ENCODE results near the gene SORCS2.

SORCS2 gene

DNA sequence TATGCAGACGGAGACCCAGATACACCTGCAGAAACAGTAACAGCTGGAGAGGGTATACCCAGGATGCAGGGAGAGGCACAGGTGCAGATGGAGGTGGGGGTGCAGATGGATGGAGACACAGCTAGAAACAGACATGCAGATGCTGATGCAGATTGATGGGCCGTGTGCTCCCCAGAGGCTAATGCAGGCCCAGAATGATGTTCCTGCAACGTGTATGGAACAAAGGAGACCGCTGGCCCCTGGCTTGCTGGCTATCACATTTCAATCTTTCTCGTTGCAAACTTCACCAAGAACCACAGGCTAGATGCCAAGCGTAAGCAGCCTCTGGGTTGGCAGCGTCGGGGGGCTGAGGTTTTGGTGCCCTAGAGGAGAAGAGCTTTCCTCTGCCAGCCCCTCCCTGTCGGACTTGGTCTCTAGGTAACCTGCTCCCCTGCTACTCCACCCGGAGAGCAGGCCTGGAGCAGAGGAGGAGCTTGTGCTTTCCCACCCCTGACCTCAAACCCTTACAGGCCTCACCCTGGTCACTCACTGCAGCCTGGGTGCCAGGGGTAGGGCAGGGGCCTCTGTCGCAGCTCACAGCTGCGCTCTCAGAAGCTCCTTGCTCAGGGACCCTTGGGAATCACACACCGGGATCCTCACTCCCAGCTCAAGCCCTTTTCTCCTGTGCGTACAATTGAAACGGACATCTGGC lies 311.4 kb downstream of the SORCS2 start:
- DNase-seq (ENCODE audit: low read depth, low spot score): peak; percentile 12

DNA sequence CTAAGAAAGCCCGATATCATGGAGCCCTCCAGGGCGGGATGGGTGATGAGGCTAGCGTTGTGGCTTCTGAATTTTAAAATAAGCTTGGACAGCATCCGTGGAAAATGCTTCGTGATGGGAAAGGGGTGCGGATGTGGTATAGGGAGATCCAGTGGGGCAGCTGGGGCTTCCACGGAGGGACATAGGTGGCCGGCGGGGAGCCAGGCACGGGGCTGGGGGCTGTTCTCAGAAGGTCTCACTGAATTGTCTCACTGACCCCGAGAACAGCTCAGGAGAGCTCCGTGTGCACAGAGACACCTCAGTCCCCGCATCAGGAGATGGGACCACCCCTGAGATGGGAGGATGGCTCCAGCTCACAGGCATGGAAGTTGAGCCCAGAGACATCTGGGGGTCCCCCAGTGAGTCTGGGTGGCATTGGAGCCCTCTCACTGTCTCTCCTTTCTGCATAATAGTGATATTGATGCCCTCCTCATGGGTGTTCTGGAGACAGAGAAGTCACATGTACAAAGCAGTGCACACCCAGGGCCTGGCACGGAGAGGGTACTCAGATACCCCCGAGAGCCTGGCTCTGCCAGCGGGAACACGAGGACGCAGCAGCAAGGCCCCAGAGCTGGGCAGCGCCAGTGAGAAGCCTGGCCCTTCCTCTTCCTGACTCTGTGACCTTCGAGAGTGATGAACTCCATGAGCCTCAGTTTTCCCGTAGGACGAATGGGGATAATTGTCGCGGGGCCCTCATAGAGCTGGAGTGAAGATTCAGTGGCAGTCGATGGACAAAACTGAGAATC lies 313.0 kb downstream of the SORCS2 start:
- no peak for DNase-seq (ENCODE audit: low read depth, low spot score)

DNA sequence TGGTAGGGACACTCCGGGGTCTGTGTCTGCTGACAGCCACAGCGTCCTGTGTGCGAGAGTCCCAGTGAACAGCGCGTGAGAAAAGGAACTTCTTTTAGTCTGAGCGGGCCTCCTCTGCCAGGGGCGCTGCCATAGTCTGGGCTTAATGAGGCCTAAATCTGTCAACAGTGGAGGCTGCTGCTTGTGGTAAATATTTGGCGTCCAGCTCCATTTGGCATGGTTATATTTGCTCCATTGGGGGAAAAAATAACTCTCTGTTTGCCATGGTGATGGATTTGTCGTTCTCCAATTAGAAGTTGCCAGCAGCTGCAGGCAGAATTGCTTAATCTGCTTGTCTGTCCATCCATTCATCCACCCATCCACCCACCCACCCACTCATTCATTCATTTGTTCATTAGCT lies 313.8 kb downstream of the SORCS2 start:
- DNase-seq (ENCODE audit: low read depth, low spot score): peak; percentile 91

DNA sequence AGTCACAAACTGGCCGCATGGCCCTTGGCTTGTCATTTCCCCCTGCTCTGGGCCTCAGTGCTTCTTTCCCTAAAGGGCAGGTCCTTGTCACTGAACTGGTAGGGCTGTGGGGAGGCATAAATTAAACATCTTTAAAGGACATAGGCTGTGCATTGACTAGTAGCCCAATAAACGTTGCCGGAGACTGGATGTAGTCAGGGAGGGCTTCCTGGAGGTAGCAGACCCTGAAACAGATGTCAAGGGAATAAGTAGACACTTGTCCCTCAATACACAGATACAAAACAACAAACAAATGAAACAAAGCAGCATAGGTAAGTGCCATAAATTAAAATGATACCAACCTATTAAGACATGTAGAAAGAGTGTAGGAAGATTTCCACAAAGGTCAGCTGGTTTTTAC lies 314.2 kb downstream of the SORCS2 start:
- DNase-seq (ENCODE audit: low read depth, low spot score): no peak

DNA sequence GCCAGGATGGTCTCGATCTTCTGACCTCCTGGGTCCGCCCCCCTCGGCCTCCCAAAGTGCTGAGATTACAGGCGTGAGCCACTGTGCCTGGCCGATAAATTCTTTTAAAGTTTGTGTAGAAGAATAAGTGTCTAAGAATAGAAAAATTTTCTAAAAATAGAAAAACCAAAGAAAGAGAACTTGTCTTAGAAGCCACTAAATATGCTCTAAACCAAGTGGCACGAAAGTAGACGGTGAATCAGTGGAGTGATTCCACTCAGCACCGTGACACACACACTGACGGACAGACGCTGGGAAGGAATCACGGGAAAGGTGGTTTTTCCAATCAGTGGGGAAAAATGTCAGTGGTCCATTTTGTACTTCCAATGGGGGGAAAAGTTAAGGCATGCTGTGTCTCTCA lies 315.0 kb downstream of the SORCS2 start:
- DNase-seq (ENCODE audit: low read depth, low spot score): no peak

DNA sequence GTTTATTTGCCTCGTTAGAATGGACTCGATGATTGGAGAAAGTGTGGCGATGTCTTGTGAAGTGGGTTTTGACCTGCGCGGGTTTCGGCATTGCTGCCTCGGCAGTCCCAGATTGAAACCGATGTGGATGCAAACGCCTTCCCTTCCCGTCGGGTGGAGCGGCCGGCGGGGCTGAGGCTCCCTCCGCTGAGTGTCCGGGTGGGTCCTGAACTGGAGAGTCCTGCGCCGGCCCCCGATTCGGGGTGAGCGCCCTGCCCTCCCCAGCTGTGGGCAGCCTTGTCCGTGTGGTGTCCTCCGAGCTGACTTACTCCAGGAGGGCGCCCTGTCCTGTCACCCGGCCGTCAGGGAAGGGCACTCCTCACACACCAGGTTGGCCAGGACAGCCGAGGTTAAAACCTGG lies 317.7 kb downstream of the SORCS2 start:
- no peak for DNase-seq (ENCODE audit: low read depth, low spot score)

DNA sequence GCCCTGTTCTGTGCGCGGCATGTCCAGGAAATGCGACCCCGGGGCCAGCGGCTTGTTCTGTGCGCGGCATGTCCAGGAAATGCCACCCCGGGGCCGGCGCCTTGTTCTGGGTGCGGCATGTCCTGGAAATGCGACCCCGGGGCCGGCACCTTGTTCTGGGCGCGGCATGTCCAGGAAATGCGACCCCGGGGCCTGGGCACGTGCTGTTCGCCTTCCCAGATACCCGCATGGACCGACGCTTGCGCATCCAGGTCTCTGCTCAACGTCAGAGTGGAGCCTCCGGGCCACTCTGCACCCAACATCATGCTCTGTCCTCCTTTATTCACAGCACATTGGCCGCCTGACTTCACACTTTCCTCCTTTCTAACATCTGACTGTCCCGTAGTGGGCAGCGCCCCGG lies 318.2 kb downstream of the SORCS2 start:
- DNase-seq (ENCODE audit: low read depth, low spot score): no peak

DNA sequence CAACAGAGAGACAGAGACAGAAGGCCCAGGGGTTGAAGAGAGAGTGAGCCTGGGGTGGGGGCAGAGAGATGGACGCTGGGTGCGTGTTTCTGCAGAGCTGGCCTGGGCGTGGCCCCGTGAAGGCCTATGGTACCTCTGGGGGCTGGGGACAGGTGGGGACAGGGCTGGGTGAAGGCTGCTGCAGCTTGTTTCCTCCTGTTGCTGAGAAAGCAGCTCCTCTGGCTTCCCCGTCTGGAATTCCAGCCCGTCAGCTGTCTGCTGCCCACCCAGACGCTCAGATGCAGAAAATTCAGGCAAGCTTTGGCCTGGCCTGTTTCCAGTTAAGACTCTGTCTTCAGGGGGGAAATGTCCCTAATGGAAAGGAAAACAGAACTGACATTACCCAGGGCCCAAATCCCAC lies 319.2 kb downstream of the SORCS2 start:
- no peak for DNase-seq (ENCODE audit: low read depth, low spot score)

DNA sequence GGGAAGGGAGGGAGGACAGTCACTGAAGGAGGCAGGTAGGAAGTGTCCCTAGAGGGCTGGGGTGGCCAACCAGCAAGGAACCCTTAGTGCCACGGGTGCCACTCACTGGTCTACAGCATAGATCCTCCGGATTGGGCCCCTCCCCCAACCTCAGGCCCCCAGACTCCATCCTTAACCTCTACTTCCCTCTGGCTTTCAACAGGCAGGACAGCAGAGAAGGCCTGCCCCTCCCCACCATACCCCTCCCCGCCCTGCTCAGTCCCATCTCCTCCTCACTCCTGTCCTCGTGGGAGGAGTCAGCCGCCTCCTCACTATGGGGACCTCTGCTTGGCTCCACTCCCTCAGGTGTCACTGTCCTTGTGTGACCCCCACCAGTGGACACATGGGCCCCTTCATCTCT lies 320.1 kb downstream of the SORCS2 start:
- no peak for DNase-seq (ENCODE audit: low read depth, low spot score)

DNA sequence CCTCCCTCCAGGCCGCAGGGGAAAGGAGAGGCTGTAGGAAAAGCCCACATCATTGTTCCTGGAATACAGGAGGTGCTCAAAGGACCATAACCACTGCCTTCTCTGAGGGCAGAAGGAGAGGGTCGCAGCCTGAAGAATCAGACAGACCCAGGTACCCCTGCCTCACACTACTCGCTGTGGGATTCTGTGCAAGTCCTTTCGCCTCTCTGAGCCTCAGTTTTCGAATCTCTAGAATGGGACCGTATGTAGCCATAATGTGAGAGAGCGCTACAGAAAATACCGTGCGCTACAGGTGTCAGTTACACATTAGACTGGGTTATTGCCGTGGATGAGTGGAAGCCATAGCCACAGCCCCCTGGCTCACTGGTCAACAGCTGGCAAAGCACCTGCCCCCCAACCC lies 320.6 kb downstream of the SORCS2 start:
- DNase-seq (ENCODE audit: low read depth, low spot score): no peak

DNA sequence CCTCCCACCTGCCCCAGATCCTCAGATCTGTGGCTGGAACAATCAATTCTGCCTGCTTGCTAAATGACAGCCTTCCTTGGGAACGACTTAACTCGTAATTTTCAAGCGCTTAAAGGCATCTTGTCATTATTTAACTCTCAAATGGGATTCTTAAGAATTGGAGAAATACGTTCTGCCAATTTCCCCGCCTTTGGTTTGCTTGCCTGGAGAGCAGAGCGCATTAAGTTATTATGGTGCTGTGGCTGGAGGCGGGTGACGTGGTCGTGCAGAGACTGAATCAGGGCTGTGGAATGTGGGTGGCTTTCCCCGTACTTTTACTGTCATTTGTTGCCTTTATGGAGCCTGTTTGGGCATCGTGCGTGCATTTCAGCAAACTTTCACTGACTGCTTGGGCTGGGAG lies 321.3 kb downstream of the SORCS2 start:
- peak; percentile 88 for DNase-seq (ENCODE audit: low read depth, low spot score)

DNA sequence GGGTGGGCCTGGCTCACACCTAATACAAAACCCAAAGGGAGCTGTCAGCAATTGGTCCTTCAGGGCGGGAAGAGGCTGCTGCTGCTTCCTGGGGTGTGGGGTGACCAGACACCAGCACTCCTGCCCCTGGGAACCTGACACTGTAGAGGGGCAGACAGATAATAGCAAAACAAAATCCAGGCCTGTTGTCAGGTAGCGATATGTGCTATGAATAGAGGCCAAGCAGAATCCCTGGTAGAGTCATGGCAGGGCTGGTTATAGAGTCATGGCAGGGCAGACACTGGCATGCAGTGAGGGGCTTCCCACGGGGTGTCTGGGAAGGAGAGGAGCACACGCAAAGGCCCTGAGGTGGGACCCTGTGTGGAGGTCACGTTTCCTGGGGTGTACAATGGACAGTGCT lies 321.9 kb downstream of the SORCS2 start:
- no peak for DNase-seq (ENCODE audit: low read depth, low spot score)

DNA sequence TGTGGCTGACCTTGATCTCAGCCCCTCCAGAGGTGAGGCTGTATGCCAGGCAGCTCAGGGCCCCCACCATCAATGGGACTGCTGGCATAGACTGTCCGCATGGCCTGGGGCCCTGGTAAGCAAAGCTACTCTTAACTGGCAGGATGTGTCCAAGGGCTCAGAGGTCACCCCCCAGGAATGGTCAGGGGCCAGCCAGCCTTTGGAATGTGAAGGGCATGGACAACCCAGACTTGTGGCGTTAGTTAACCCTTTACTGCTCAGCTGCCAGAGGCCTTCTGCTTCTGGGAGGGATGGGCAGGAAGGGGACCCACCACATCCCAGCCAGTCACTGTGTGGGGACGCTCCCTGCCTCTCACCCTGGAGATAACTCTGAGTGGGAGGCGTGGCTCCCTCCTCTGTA lies 322.5 kb downstream of the SORCS2 start:
- DNase-seq (ENCODE audit: low read depth, low spot score): no peak

DNA sequence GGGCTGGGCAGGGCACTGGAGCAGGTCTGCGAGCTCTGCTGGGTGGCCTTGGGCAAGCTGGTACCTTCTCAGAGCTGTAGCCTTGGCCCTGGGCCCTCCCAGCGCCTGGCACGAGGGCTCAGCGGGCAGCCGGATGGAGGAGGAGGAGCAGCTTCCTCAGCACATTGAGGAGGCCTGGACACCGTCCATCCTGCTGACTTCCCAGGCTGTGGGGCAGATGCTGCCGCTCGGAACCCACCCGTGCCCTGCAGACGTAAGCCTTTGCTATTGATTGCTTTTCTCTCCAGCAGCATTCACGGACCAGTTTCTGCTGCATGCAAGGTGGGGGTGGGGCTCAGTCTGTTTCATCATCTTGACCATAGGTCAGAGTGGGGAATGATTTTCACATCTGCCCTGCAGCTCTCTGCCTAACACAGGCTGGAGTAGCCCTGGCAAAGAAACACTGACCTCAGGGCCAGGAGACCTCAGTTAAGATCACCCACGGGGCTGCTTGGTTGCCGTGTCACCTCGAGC lies 323.1 kb downstream of the SORCS2 start:
- DNase-seq (ENCODE audit: low read depth, low spot score): no peak

DNA sequence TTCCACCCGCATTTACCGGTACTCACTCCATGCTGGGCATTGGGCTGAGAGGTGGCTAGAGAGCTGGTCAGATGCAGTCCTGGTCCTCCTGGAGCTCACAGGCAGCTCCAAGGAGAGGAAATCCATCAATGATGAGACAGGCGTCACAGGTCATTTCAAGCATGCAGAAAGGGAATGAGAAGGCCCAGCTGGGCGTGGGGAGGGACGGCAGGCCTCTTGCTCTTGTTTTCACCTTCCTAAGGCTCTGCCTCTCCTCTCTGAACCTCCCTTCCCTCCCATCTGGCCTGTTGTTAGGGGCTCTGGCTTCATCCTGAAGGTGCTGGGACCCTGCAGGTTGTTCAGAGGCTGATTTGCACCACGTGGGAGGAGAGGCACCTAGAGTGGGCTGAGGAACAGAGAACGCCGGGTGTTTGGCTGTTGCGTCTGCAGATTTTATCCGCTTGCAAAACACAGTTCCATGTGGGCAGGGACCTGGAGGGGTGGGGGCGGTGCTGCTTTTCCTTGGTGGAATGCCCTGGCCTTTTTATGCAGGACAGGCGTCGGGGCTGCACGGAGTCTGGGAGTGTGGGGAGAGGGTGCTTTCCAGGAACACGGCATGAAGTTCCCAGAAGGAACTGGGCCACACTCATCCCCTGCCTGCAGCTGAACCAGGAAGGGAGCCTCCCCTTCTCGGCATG lies 323.9 kb downstream of the SORCS2 start:
- no peak for DNase-seq (ENCODE audit: low read depth, low spot score)

DNA sequence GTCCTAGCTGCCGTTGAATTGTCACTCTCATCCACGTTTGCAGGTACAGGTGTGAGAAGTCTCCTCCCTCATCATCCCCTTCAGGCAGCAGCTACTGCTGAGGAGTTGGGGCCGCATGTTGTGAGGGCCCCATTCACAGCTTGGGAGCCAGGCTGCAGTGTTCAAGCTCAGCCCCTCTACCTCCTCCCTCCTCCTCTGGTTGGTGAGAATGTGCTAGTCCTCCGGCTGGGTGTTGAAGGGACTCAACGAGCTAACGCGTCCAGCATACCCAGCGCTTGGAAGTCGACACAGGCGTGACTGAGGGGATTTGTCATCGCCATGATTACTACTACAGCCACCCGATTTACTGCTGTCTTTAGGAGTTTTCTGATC lies 324.4 kb downstream of the SORCS2 start:
- DNase-seq (ENCODE audit: low read depth, low spot score): no peak

DNA sequence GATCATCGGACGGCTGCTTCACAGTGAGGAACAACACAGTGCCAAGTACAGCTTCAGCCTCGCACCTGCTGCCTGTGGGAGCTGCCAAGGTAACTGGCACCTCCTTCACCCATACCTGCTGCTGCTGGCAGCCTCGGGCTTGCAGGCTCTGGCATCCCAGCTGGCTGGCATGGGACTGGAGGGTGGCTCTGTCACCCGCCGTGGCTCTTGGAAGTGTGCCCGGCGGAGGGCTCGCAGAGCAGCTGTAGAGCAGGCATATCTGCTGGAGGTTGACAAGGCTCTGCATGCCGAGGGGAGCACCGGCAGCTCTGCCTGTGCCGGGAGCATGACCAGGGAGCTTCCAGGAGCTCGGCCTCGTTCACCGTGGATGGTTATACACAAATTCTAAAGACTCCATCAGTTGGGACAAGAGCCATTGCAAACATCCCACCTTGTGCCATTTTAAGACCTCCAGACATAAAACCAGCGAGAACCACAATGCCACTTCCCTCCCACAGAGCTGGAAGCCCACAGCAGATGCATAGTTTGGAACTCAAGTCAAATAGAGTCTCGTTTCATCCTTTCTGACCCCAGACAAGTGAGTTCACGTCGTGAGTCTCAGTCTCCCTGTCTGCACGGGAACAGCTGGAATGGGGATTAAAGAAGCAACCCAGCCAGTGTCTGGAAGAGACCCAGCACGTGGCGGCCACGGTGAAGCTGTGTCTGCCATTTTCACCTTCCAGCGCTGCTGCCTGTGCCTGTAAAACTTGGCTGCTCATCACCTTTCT lies 326.7 kb downstream of the SORCS2 start:
- no peak for DNase-seq (ENCODE audit: low read depth, low spot score)

DNA sequence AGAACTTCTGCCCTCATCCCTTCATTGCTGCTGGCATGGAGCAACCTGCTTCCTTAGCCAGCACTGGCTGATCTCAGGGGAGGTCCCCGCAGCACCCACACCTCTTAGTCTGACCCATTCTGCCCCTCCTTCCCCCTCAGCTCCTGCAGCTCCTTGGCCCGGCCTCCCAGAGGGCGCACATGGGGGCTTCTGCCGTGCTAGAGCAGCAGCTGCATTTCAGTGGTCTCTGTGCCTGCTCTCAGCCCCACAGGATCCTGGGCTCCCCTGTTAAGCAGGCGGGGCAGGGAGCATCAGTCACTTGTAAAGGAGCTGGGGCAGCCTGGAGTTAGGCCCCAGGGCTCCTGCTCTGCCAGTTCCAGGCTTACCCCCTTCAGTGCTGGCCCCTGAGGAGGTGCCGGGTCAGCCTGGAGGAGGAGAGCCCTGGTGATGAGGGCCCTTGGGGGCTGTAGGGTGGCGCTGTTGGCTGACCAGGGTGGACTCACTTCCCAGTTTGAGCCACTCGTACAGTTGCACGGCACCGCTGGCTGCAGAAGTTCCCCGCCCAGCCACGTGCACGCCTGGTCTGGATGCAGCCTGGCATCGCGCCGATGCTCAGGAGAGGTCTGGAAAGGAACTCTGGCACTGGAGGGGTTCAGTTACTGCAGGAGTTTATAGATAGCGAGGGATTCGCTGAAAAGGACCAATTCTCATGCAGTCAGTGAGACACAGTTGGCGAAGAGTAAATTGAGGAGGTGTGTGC lies 327.5 kb downstream of the SORCS2 start:
- no peak for DNase-seq (ENCODE audit: low read depth, low spot score)

DNA sequence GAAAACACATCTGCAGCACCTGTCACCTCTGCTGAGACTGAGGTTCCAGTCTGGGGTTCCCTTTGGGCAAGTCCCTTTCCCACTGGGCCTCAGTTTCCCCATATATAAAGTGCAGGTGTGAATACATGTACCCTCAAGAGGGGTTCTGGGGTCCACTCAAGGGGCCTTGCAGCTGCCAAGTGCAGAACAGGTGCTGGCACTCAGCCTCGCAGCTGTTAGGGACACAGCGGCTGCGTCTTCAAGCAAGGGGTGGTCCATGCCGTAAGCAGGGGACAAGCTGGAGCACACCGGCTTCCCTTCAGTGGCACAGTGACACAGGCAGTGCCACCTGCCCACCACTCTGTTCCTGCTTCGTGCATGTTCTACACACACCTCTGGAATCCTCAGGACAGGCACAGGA lies 329.3 kb downstream of the SORCS2 start:
- no peak for DNase-seq (ENCODE audit: low read depth, low spot score)

DNA sequence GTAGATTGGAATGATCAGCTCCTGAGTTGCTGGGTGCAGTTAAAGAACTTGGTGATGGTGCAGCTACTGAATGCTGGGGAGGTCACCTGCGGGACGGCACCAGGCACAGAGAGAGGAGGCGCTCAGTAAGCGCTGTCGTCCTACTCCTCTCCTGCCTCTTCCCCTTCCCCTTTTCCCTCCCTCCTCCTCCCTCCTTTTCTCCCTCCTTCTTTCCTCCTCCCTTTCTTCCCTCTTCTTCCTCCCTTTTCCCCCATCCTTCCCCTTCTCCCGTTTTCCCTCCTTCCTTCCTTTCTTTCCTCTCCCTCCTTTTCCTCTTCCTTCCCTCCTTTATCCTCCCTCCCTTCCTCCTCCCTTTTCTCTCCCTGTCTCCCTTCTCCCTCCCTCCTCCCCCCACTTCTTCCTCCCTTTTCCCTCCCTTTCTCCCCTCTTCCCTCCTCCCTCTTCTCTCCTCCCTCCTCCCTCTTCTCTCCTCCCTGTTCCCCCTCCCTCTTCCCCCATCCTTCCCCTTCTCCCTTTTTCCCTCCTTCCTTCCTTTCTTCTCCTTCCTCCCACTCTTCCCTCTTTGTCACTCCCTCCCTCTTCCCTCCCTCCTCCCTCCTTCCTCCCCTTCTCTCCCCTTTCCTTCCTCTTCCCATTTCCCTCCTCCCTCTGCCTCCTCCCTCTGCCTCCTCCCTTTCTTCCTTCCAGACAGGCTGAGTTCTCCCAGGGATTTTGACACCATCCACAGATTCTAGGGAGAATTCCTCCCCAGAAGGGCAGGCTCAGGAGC lies 330.3 kb downstream of the SORCS2 start:
- no peak for DNase-seq (ENCODE audit: low read depth, low spot score)
